Hepatocyte (in vitro differentiated cells): ENCODE results near the gene CAPN8. TPM values are rescaled to one million over a fixed set of nuclear protein-coding genes. Genes with fewer than 3 reads are reported as not detected.

Experiments
- DNase-seq: peaks from one replicate; pipeline ENCODE4 v3.0.0-alpha.2; 2016; ENCODE audit warnings: low spot score
- H2AFZ ChIP-seq: fragments of 200-600 bp; sonication (generic); 2 replicates; pipeline ENCODE4 v1.6.0; 2016; ENCODE audit warnings: antibody characterized with exemption, mild to moderate bottlenecking
- H3K27ac ChIP-seq: fragments of 200-600 bp; sonication (generic); 2 replicates; pipeline ENCODE4 v1.5.1; 2016; ENCODE audit warnings: mild to moderate bottlenecking
- H3K27me3 ChIP-seq: fragments of 200-600 bp; sonication (generic); 2 replicates; pipeline ENCODE4 v1.6.1; 2016
- H3K36me3 ChIP-seq: fragments of 200-600 bp; sonication (generic); replicated peaks from 2 replicates; pipeline ENCODE4 v1.5.1; 2016; ENCODE audit warnings: low read depth; ENCODE audit not compliant: insufficient read depth
- H3K4me1 ChIP-seq: fragments of 200-600 bp; sonication (generic); 2 replicates; pipeline ENCODE4 v1.5.1; 2016; ENCODE audit warnings: mild to moderate bottlenecking, moderate library complexity; ENCODE audit not compliant: insufficient read depth
- H3K4me2 ChIP-seq: fragments of 200-600 bp; sonication (generic); 2 replicates; pipeline ENCODE4 v1.6.0; 2016
- H3K4me3 ChIP-seq: fragments of 200-600 bp; sonication (generic); 2 replicates; pipeline ENCODE4 v1.5.1; 2016; ENCODE audit warnings: mild to moderate bottlenecking
- H3K79me2 ChIP-seq: fragments of 200-600 bp; sonication (generic); 2 replicates; pipeline ENCODE4 v1.6.0; 2017; ENCODE audit warnings: mild to moderate bottlenecking
- H3K9me2 ChIP-seq: fragments of 200-600 bp; sonication (generic); replicated peaks from 2 replicates; pipeline ENCODE4 v1.6.0; 2017; ENCODE audit warnings: mild to moderate bottlenecking; ENCODE audit not compliant: insufficient read depth
- H3K9me3 ChIP-seq: fragments of 200-600 bp; sonication (generic); 2 replicates; pipeline ENCODE4 v1.5.1; 2016; ENCODE audit warnings: low read depth, mild to moderate bottlenecking
- H4K20me1 ChIP-seq: fragments of 200-600 bp; sonication (generic); 2 replicates; pipeline ENCODE4 v1.6.0; 2016; ENCODE audit warnings: mild to moderate bottlenecking; ENCODE audit not compliant: insufficient read depth, poor library complexity, severe bottlenecking
- EZH2 ChIP-seq: fragments of 200-600 bp; sonication (generic); IDR thresholded peaks from 2 replicates; pipeline ENCODE4 v1.6.1; 2016; ENCODE audit warnings: antibody characterized with exemption, mild to moderate bottlenecking, borderline replicate concordance
- EZH2phosphoT487 ChIP-seq: fragments of 200-600 bp; sonication (generic); IDR thresholded peaks from one replicate; pipeline ENCODE4 v1.6.1; 2018; ENCODE audit warnings: antibody characterized with exemption, mild to moderate bottlenecking, low read depth, moderate library complexity; ENCODE audit not compliant: unreplicated experiment, severe bottlenecking
- WGBS: methylation state at CpG from one replicate; pipeline ENCODE4 v1.1.6; 2016; ENCODE audit warnings: low lambda C conversion rate; ENCODE audit errors: missing lambda C conversion rate; 5-methylcytosine and 5-hydroxymethylcytosine counted together
- polyA plus RNA-seq: library from polyadenylated mRNA; unstranded; fragments of >200 nt; fragmentation: Nextera tagmentation; extraction: Ambion mirVana; gene quantifications from 2 replicates; pipeline ENCODE4 v1.2.1, GENCODE V29; 2016
- total RNA-seq: library from RNA; depleted of rRNA; stranded (reverse); fragments of >200 nt; gene quantifications from 2 replicates; pipeline ENCODE4 v1.2.3, GENCODE V29; 2014
- TF ChIP-seq, protein P1 (sequence below): fragments of 200-600 bp; sonication (generic); IDR thresholded peaks from 2 replicates; pipeline ENCODE4 v1.5.1; 2016; ENCODE audit warnings: antibody characterized with exemption, mild to moderate bottlenecking; ENCODE audit not compliant: poor library complexity

Gene CAPN8
- total and polyA plus RNA-seq, 2 experiments from 2014 or later, result 16.4 to 18.0 TPM

GRCh38 chr1:223524930-223525451 is 140.5 kb downstream of the CAPN8 start:
- Histone ChIP-seq H3K4me2 (no peak overlapping the region), H3K36me3 (no peaks in the 10 kb centered on the region), H3K27me3 (no peaks in the 10 kb centered on the region), H3K9me3 (no peaks in the 10 kb centered on the region), H2AFZ (no peak overlapping the region), H3K79me2 (no peaks in the 10 kb centered on the region), H3K27ac (no peak overlapping the region), H3K4me3 (no peak overlapping the region), H3K9me2 (no peaks in the 10 kb centered on the region), H3K4me1 (no peaks in the 10 kb centered on the region), H4K20me1 (no peaks in the 10 kb centered on the region)
- TF ChIP-seq, protein P1, sequence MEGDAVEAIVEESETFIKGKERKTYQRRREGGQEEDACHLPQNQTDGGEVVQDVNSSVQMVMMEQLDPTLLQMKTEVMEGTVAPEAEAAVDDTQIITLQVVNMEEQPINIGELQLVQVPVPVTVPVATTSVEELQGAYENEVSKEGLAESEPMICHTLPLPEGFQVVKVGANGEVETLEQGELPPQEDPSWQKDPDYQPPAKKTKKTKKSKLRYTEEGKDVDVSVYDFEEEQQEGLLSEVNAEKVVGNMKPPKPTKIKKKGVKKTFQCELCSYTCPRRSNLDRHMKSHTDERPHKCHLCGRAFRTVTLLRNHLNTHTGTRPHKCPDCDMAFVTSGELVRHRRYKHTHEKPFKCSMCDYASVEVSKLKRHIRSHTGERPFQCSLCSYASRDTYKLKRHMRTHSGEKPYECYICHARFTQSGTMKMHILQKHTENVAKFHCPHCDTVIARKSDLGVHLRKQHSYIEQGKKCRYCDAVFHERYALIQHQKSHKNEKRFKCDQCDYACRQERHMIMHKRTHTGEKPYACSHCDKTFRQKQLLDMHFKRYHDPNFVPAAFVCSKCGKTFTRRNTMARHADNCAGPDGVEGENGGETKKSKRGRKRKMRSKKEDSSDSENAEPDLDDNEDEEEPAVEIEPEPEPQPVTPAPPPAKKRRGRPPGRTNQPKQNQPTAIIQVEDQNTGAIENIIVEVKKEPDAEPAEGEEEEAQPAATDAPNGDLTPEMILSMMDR, result no peak
- TF ChIP-seq EZH2, result no peak
- TF ChIP-seq EZH2phosphoT487, result no peak
- WGBS, result 57% methylated on average over 4 of the region's 4 CpGs
- DNase-seq, result no peak

DNA sequence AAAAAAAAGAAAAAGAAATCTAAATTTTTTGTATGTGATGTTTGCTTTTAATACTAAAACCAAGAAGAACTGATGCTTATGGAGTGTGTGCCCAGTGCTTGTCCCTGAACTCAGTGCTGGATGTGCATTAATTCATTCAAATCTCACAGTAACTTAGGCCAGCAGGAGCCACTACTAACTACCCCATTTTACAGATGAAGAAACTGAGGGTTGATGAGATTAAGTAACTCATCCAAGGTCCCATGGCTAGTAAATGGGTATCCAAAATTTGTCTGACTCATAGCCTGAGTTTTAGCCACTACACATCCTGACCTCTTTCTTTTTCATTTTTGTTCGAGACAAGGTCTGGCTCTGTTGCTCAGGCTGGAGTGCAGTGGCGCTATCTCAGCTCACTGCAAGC is 144.4 kb downstream of the CAPN8 start:
- Histone ChIP-seq H3K27ac (no peak overlapping the region), H4K20me1 (no peaks in the 10 kb centered on the region), H3K27me3 (no peaks in the 10 kb centered on the region), H3K4me2 (no peak overlapping the region), H3K4me3 (no peak overlapping the region), H3K9me2 (no peaks in the 10 kb centered on the region), H2AFZ (no peak overlapping the region), H3K9me3 (no peaks in the 10 kb centered on the region), H3K4me1 (no peaks in the 10 kb centered on the region), H3K36me3 (no peaks in the 10 kb centered on the region), H3K79me2 (no peaks in the 10 kb centered on the region)
- 96% methylated on average over 2 of the region's 2 CpGs for WGBS
- DNase-seq, result no peak
- TF ChIP-seq, protein P1, result no peak
- TF ChIP-seq EZH2phosphoT487, result no peak
- no peak for TF ChIP-seq EZH2

DNA sequence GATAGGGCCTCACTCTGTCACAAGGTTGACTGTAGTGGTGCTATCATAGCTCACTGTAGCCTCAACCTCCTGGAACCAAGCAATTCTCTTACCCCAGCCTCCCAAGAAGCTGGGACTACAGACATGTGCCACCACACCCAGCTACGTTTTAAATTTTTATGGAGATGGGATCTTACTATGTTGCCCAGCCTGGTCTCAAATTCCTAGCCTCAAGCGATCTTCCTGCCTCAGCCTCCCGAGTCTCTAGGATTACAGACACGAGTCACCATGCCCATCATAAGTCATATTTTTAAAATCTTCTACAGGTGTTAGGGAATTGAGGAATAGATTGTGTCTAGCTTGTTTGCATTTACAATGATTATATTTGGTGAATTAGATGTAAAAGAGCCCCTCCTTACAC is 145.3 kb downstream of the CAPN8 start:
- no peak overlapping the region for H3K27ac ChIP-seq
- TF ChIP-seq EZH2phosphoT487, result no peak
- TF ChIP-seq, protein P1, result no peak
- TF ChIP-seq EZH2, result no peak
- no peaks in the 10 kb centered on the region for H3K9me3 ChIP-seq

GRCh38 chr1:223519116-223519515 is 146.4 kb downstream of the CAPN8 start:
- Histone ChIP-seq H2AFZ (no peak overlapping the region), H4K20me1 (no peaks in the 10 kb centered on the region), H3K4me3 (no peak overlapping the region), H3K9me2 (no peaks in the 10 kb centered on the region), H3K4me2 (no peak overlapping the region), H3K9me3 (no peaks in the 10 kb centered on the region), H3K36me3 (no peaks in the 10 kb centered on the region), H3K27ac (no peak overlapping the region), H3K4me1 (no peaks in the 10 kb centered on the region), H3K27me3 (peaks cover 1% of the 10 kb centered on the region), H3K79me2 (no peaks in the 10 kb centered on the region)
- WGBS, result 90% methylated on average over 2 of the region's 2 CpGs
- no peak for DNase-seq
- TF ChIP-seq, protein P1, result no peak

More for the DNA sequence above, 145.3 kb downstream of the CAPN8 start:
- Histone ChIP-seq H2AFZ (no peak overlapping the region), H3K27me3 (no peaks in the 10 kb centered on the region), H3K9me2 (no peaks in the 10 kb centered on the region), H3K4me3 (no peak overlapping the region), H3K36me3 (no peaks in the 10 kb centered on the region), H4K20me1 (no peaks in the 10 kb centered on the region), H3K79me2 (no peaks in the 10 kb centered on the region), H3K4me2 (no peak overlapping the region), H3K4me1 (no peaks in the 10 kb centered on the region)
- DNase-seq, result no peak
- 93% methylated on average over 4 of the region's 4 CpGs for WGBS
